Limb (tissue), 2 donors: ENCODE data around the gene HECW1.
A peak's percentile ranks its signal among the peaks of the same experiment; 100 is the strongest.
"Not testable (repeated sequence)": the region's sequence is repeated elsewhere in the genome, so short reads cannot be mapped to it uniquely, and the experiment has no call there.

Experiments
- DNase-seq, 2 donors: peaks; one replicate each; pipeline ENCODE4 v3.0.0-alpha.2; 2016; ENCODE audit errors: extremely low spot score in 2 of 2

HECW1 gene

DNA sequence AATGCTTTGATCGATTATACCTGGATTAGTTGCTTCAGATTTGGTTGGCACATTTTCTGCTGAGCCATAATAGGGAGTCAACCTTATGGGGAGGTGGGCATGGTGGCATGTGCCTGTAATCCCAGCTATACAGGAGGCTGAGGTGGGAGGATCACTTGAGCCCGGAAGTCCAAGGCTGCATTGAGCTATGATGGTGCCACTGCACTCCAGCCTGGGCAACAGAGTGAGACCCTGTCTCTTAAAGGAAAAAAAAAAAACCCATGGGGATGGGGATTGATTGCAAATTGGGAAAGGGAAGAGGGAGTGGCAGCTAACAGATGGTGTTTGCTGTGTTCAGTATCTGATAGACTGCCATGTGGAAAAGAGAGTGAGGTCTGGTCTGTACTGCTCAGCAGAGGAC is 481.6 kb downstream of the HECW1 start:
- no peak for DNase-seq

DNA sequence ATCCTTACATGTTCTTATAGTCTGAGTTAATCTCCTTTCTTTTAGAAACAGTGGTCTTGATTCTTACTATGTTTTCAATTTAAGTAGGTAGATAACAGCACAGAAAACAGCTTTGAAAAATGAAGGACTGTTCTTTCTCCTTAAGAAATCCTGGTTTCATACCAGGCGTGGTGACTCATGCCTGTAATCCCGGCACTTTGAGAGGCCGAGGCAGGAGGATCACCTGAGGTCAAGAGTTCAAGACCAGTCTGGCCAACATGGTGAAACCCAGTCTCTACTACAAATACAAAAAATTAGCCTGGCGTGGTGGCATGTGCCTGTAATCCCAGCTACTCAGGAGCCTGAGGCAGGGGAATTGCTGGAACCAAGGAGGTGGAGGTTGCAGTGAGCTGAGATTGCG is 484.0 kb downstream of the HECW1 start:
- DNase-seq = not testable (repeated sequence)

DNA sequence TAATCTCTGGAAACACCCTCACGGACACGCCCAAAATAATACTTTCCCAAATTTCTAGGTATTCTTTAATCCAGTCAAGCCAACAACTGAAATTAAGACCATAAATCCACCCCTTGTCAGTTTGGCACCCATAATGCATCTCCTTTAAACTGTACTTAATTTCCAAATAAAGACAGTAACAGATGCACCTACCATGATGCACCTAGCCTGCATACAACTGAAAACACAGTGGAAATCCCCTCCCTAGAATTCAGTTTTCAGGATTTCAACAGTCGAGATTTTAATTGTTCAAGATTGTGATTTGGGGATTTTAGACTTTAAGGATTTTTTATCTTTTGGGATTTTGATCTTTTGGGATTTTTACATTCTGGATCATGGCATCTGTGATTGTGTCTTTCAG is 487.6 kb downstream of the HECW1 start:
- no peak for DNase-seq

DNA sequence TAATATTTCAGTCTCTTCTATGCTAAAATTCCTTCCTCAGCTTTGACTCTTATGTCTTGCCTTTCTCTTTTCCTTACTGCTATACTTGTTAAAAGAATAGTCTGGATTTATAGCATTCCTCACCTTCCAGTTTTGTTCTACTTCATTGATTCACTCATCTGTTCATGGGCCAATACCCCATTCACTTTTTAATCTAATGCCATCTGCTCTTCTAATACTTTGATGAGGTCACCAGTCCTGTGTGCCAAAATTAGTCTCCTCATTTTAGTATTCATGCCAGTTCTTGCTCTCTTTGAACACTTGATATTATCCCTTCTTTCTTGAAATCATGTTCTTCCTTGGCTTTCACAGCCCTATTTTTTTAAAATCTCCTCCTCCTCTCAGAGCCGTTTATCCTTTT is 489.8 kb downstream of the HECW1 start:
- no peak for DNase-seq

DNA sequence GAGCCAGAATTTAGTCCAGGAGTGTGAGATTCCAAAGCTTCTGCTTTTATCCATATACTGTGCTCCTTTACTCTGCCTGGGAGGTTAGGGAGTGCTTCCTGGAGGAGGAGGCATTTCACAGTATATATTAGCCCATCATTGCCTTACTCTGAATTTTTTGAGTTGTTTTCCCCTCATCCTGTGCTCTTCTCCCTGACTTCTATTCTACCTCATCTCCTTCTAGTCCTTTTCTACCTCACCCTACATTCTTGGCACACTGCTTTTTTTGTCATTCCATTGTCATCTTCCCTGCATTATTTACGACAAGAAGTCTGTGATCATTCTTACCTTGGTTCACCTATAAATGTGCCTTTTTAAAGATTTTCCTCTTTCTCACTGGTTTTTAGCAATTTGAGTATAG is 491.8 kb downstream of the HECW1 start:
- DNase-seq = no peak

DNA sequence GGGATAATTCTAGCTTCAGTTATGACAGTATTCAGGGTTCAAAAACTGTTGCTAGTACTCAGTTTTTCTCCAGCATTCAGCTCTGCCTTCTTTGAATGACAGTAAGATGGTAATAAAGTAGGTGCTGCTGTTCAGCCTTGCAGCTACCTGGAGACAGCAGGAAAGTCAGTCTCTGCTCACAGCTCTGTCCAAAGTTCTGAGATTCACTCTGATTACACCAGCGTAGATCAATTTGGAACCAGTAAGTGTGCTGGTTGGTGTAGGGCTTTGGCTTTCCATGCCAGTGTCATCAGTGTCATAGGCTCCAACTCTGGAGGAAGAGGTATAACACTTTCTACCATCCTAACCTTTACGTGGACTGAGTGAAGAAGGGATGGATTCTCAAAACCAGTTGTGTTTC is 496.6 kb downstream of the HECW1 start:
- DNase-seq = no peak

DNA sequence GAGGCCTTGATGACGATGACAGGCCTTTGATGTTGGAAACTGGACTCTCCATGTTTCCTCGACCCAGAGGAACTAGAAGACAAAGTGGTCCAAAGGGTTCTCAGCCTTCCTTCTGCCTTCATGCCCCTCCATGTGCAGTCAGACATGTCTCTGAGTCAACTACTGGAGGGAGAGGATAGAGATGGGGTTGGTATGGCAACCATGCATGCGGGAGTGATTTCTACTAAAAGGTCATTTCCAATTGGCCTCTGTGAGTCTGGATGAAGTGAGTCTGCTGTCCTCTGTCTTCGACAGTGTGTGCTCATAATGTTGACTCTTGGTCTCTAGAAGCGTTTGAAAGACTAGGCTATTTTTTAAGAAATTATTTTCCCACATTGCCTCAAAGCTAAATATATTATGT is 499.7 kb downstream of the HECW1 start:
- no peak for DNase-seq

DNA sequence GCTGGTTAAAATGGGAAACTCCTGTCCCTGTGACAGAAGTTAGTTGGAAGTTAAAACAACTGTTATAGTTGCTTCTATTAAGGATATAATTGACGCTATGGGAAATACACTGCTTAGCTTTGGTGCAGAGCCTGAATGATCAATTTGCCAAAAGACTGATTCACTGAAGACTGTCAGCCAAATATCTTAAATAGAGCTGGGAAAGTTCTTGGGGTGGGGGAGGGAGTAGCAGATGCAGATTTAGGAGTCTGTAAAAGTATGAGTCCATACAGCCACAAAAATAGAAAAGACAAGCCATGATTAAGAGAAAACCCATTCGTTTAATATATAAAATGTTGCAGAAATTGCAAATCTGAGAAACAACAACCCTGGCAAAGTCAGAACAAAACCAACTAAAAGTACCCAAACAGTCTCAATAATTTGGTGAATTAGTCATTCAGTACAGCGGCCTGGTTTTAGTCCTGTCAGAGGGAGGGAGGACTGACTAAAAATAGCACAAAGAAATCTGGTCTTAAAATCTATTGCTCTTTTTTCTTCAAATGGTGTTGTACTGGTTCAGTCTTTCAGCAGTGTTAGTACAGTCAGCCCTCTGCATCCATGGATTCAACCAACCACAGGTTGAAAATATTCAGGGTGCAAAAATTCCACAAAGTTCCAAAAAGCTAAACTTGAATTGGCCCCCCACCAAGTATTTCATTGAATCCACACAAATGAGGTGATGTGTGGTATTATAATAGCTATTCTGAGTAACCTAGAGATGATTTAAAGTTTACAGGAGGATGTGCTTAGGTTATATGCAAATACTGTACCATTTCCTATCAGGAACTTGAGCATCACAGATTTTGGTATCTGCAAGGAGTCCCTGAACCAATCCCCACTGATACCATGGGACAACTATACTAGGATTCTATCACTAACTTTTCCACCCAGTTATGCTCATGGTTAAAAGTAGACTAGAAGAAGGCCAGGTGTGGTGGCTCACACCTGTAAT is 500.4 kb downstream of the HECW1 start:
- DNase-seq = peak in 1 of 2 donors; percentile 22
